Activated T-cell treated with anti-CD3 and anti-CD28 coated beads, Interleukin-2, amount 50 U/mL, for 72 hours (primary cell): ENCODE data around the gene PDGFRB. TPM values are rescaled to one million over a fixed set of nuclear protein-coding genes. Genes with fewer than 3 reads are reported as not detected.

Source experiments
- ATAC-seq, 2 donors: fragments of 150-1000 bp; cut with Tn5 transposase; replicated peaks in 1 of 2; 2 replicates each; pipeline ENCODE4 v1.10.0; 2021; ENCODE audit warnings: moderate library complexity in 2 of 2, mild to moderate bottlenecking in 1 of 2
- DNase-seq, 2 donors: peaks; one replicate each; pipeline ENCODE4 v3.0.0; 2021 to 2022; ENCODE audit warnings: mixed read lengths in 1 of 2
- H3K27ac Mint-ChIP-seq: one replicate; pipeline ENCODE4 v1.8.0; 2022; ENCODE audit warnings: mild to moderate bottlenecking, moderate library complexity, mixed read lengths
- H3K27me3 Mint-ChIP-seq: one replicate; pipeline ENCODE4 v1.8.0; 2022; ENCODE audit warnings: low read depth, mixed read lengths
- H3K36me3 Mint-ChIP-seq, 2 donors: one replicate each; pipeline ENCODE4 v1.8.0; 2022; ENCODE audit warnings: mixed read lengths in 2 of 2, mild to moderate bottlenecking in 1 of 2; ENCODE audit not compliant: insufficient read depth in 2 of 2
- H3K4me1 Mint-ChIP-seq: one replicate; pipeline ENCODE4 v1.8.0; 2022; ENCODE audit warnings: low read depth, mixed read lengths
- H3K4me3 Mint-ChIP-seq, 2 donors: one replicate each; pipeline ENCODE4 v1.8.0; 2022; ENCODE audit warnings: mild to moderate bottlenecking in 2 of 2, mixed read lengths in 2 of 2, moderate library complexity in 2 of 2
- H3K9me3 Mint-ChIP-seq, 2 donors: one replicate each; pipeline ENCODE4 v1.8.0; 2022; ENCODE audit warnings: mixed read lengths in 2 of 2
- total RNA-seq, 2 donors: library from RNA; stranded (reverse); gene quantifications; one replicate each; pipeline ENCODE4 v1.2.3, GENCODE V29; 2022

The PDGFRB gene
- total RNA-seq, 2 donors from 2014 or later: 0.34 to 1.1 TPM

DNA sequence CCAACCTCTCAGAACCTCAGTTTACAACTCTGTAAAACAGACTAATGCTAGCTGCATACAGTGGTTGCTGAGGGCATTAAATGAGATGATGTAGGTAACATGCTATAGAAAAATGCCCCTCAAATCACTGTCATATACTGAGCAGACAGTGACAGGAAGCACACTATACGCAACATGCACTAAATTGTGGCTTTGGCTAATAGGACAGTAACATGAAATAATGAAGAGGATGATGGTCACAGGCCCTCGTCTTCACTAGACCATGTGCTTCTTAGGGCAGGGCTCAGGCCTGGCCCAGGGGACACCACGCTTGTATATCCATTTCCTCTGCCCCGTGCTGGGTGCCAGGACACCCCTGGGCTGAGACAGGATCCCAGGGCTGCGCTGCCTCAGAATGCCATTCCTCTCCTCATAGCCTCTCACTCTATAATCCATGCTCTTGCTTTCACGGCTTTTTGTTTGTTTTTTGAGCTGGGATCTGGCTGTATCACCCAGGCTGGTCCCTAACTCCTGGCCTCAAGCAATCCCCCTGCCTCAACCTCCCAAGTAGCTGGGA lies 88.2 kb downstream of the PDGFRB start:
- Mint-ChIP-seq H3K4me3 (no peak overlapping the region), H3K9me3 (no peaks in the 10 kb centered on the region), H3K36me3 (no peaks in the 10 kb centered on the region), H3K4me1 (peaks cover 14% of the 10 kb centered on the region), H3K27ac (no peak overlapping the region), H3K27me3 (peaks cover 7% of the 10 kb centered on the region)
- DNase-seq: no peak
- ATAC-seq: no peak

DNA sequence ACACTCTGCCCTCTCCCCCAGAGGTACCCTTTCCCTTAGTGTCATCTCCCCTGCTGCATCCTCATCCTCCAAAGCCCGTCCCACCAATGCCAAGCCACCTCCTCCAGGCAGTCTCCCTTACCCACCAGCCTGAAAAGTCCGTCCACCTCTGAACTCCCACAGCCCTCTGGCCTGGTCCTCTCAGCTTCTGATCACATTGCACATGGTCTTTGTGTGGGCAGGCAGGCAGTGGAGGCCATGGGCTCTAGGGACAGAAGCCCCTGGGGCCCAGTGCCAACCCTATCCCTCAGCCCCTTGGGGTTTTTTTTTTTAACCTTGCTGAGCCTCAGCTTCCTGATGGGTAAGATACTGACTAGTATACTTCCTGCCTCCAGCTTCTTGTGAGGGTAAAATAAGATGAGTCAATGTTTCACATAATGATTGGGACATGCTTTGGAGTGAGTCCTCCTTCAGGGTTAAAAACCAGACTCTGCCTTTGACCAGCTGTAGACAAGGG lies 88.7 kb downstream of the PDGFRB start:
- ATAC-seq: peak; percentile 93 to 97
- Mint-ChIP-seq H3K36me3 (no peaks in the 10 kb centered on the region), H3K4me1 (peaks cover 14% of the 10 kb centered on the region), H3K27ac (peak overlapping the region; percentile 76), H3K9me3 (no peaks in the 10 kb centered on the region), H3K27me3 (peaks cover 7% of the 10 kb centered on the region), H3K4me3 (peak overlapping the region; percentile 36 to 43)
- DNase-seq: peak; percentile 18 to 27

DNA sequence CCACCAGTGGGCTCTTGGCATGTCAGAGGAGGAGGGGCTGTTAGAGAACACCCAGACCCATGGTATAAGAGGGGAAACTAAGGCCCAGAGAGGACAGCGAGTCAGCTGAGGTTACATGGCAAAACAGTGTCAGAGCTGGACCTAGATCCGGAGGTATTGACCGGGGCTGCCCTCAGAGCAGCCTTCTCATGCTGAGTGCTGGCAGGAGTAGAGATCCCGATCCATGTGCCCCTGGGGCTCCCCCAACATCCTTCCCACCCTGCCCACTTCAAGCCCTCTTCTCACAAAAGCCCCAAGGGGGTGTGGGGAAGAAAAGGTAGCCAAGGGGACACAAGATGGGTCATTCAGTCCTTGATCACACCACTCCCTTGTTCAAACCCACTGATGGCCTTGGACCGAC lies 89.2 kb downstream of the PDGFRB start:
- DNase-seq: no peak
- Mint-ChIP-seq H3K27ac (peak overlapping the region; percentile 76), H3K4me3 (no peak overlapping the region), H3K27me3 (peaks cover 7% of the 10 kb centered on the region), H3K36me3 (no peaks in the 10 kb centered on the region), H3K4me1 (peaks cover 14% of the 10 kb centered on the region), H3K9me3 (no peaks in the 10 kb centered on the region)
- no peak for ATAC-seq

DNA sequence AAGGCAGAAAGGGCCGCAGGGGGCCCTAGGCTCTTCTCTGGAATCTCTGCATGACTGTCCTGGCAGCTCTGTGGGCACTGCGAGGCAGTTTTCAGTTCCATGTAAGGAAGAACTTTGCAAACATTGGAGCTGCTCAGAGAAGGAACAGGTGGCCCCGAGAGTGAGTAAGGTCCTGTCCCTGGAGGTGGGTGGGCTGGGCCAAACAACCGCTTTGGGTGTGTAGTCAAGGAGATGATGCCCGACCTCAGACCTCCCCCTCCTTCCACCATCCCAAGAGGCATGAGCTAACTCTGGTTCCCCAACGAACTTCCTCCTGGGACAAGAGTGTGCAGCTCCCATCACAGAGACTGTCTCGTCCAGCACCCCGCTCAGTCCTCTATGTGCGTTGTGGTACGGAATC lies 89.8 kb downstream of the PDGFRB start:
- DNase-seq (no peak), ATAC-seq (no peak)
- no peak overlapping the region for H3K4me3 Mint-ChIP-seq
- H3K27ac Mint-ChIP-seq: no peak overlapping the region
- no peaks in the 10 kb centered on the region for H3K9me3 Mint-ChIP-seq
- H3K36me3 Mint-ChIP-seq: no peaks in the 10 kb centered on the region
- H3K27me3 Mint-ChIP-seq: peaks cover 7% of the 10 kb centered on the region
- H3K4me1 Mint-ChIP-seq: peaks cover 14% of the 10 kb centered on the region

DNA sequence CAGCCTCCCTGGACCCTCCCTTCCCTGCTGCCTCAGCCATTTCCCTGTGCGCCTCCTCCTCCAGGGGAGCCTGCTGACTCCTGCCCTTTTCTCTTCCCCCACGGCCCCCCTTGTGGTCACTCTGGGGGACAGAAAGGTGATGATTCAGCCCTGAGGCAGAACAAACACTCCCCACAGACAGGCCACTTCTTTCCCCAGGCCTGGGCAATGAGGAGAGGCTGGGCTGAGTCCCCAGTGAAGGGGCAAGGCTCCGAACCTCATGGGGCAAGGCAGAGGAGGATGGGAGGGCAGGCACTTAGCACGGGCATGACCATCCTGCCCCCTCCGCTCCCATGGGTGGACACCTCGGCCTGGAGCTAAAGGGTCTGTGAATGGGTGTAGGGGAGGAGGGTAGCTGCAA lies 90.3 kb downstream of the PDGFRB start:
- Mint-ChIP-seq H3K9me3 (no peaks in the 10 kb centered on the region), H3K4me1 (peaks cover 14% of the 10 kb centered on the region), H3K36me3 (no peaks in the 10 kb centered on the region), H3K4me3 (no peak overlapping the region), H3K27ac (no peak overlapping the region), H3K27me3 (peaks cover 7% of the 10 kb centered on the region)
- ATAC-seq (no peak), DNase-seq (no peak)

DNA sequence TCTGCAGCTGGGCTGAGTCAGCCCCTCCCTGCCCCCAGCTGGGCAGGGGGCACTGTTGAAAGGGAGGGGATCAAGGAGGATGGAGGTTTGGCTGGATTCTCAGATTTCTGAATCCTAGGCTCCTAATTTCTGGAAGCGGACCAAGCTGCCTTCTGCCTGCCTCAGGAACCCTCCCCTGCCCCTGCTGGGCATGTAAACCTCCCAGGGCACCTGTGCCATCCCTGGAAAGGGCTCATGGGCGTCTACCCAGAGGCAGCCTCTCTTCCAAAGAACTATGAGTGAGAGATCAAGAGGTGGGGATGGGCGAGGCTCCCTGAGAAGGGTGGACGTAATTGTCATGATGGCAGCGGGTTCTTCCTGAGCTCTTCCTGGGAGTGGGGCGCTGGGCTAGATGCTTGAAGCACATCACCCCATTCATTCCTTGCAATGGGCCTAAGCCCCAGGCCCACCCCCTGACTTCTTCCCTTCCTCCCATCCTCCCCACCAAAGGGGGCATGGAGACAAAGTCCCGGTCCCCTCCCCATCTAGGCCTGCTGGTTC lies 90.9 kb downstream of the PDGFRB start:
- ATAC-seq: no peak
- DNase-seq: no peak
- Mint-ChIP-seq H3K36me3 (no peaks in the 10 kb centered on the region), H3K9me3 (no peaks in the 10 kb centered on the region), H3K27me3 (peaks cover 7% of the 10 kb centered on the region), H3K27ac (no peak overlapping the region), H3K4me1 (peaks cover 14% of the 10 kb centered on the region), H3K4me3 (no peak overlapping the region)

Other genes with a start within 250 kb of the PDGFRB start
- under 1 TPM in 1 of 2 donors, not detected in 1; 0.05 TPM for gene PDE6A, start 211.1 kb downstream of the PDGFRB start, total RNA-seq
- 1 to 10 TPM; 7.5 to 8.0 TPM for gene SLC26A2, start 195.1 kb downstream of the PDGFRB start, total RNA-seq
- 1 to 10 TPM; 2.6 to 3.1 TPM for gene TIGD6, start 155.2 kb downstream of the PDGFRB start, total RNA-seq
- 10 to 100 TPM; 32.2 to 34.6 TPM for gene HMGXB3, start 155.1 kb downstream of the PDGFRB start, total RNA-seq
- gene CSF1R, start 69.3 kb downstream of the PDGFRB start, total RNA-seq: 1 to 10 TPM; 1.2 to 1.8 TPM
- not detected for gene CDX1, start 10.9 kb upstream of the PDGFRB start, total RNA-seq
- not detected for gene SLC6A7, start 34.2 kb upstream of the PDGFRB start, total RNA-seq
- not detected for gene CAMK2A, start 133.9 kb upstream of the PDGFRB start, total RNA-seq
- gene ARSI, start 147.1 kb upstream of the PDGFRB start, total RNA-seq: not detected
- 10 to 100 TPM; 55.5 to 62.3 TPM for gene TCOF1, start 201.9 kb upstream of the PDGFRB start, total RNA-seq